Endothelial cell of umbilical vein (primary cell): ENCODE data around the gene GPR148.

ENCODE experiments used
- EZH2 ChIP-seq: IDR thresholded peaks from 2 replicates; pipeline ENCODE4 v1.6.1; 2012; ENCODE audit warnings: borderline replicate concordance, low read depth, mild to moderate bottlenecking, moderate library complexity, low read length, inconsistent platforms; ENCODE audit not compliant: severe bottlenecking
- FOS ChIP-seq: IDR thresholded peaks from 2 replicates; pipeline ENCODE4 v1.6.1; 2011; ENCODE audit warnings: mild to moderate bottlenecking, low read length, moderate library complexity, borderline replicate concordance; ENCODE audit not compliant: insufficient read depth
- GATA2 ChIP-seq: IDR thresholded peaks from 2 replicates; pipeline ENCODE4 v1.7.0; 2011; ENCODE audit warnings: low read depth, mild to moderate bottlenecking, moderate library complexity, mixed read lengths, low read length; ENCODE audit not compliant: insufficient read length, insufficient read depth
- JUN ChIP-seq: IDR thresholded peaks from 2 replicates; pipeline ENCODE4 v1.6.1; 2011; ENCODE audit warnings: borderline replicate concordance, low read depth; ENCODE audit not compliant: insufficient read length, insufficient read depth
- MYC ChIP-seq: IDR thresholded peaks from one replicate; pipeline ENCODE4 v1.6.1; 2011; ENCODE audit warnings: mild to moderate bottlenecking, low read depth, low read length
- POLR2A ChIP-seq: IDR thresholded peaks from 2 replicates; pipeline ENCODE4 v1.6.1; 2012; ENCODE audit warnings: low read depth, mild to moderate bottlenecking, control low read depth, low read length
- POLR2AphosphoS5 ChIP-seq: IDR thresholded peaks from 2 replicates; pipeline ENCODE4 v1.6.1; 2012; ENCODE audit warnings: low read depth, mild to moderate bottlenecking, control low read depth, low read length, moderate library complexity; ENCODE audit not compliant: insufficient read depth
- TF ChIP-seq, protein P1 (sequence below), 2 donors: IDR thresholded peaks; 1 replicate in 1 of 2; 2 replicates in 1 of 2; pipeline ENCODE4 v1.5.1; 2011; ENCODE audit warnings: low read length in 2 of 2, mild to moderate bottlenecking in 2 of 2, moderate library complexity in 2 of 2, control low read depth in 1 of 2, inconsistent platforms in 1 of 2, low read depth in 1 of 2; ENCODE audit not compliant: insufficient read depth in 1 of 2; ENCODE audit errors: extremely low read depth in 1 of 2

DNA sequence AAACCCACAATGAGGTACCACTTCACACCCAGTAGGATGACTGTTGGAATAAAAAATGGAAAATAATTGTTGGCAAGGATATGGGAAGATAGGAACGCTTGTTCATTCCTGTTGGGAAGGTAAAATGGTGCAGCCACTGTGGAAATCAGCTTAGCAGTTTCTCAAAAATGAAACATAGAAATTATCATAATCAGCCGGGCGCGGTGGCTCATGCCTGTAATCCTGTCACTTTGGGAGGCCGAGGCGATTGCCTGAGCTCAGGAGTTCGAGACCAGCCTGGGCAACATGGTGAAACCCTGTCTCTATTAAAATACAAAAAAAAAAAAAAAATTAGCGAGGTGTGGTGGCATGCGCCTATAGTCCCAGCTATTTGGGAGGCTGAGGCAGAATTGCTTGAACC lies 49.9 kb downstream of the GPR148 start:
- TF ChIP-seq POLR2A (no peak), JUN (no peak), FOS (no peak), POLR2AphosphoS5 (no peak), EZH2 (no peak), GATA2 (no peak), MYC (no peak)
- TF ChIP-seq, protein P1, sequence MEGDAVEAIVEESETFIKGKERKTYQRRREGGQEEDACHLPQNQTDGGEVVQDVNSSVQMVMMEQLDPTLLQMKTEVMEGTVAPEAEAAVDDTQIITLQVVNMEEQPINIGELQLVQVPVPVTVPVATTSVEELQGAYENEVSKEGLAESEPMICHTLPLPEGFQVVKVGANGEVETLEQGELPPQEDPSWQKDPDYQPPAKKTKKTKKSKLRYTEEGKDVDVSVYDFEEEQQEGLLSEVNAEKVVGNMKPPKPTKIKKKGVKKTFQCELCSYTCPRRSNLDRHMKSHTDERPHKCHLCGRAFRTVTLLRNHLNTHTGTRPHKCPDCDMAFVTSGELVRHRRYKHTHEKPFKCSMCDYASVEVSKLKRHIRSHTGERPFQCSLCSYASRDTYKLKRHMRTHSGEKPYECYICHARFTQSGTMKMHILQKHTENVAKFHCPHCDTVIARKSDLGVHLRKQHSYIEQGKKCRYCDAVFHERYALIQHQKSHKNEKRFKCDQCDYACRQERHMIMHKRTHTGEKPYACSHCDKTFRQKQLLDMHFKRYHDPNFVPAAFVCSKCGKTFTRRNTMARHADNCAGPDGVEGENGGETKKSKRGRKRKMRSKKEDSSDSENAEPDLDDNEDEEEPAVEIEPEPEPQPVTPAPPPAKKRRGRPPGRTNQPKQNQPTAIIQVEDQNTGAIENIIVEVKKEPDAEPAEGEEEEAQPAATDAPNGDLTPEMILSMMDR (IDR thresholded peaks at IDR 0.05; ENCODE audit: extremely low read depth in 1 of 2, insufficient read depth in 1 of 2, low read depth in 1 of 2, low read length in 2 of 2) = no peak
